ENCODE data around the gene PITPNM3. TPM values are rescaled to one million over a fixed set of nuclear protein-coding genes. Genes with fewer than 3 reads are reported as not detected.
A peak's percentile ranks its signal among the peaks of the same experiment; 100 is the strongest.

PITPNM3 gene
- total RNA-seq, 1 experiment from 2014 or later, result 0.71 TPM

DNA sequence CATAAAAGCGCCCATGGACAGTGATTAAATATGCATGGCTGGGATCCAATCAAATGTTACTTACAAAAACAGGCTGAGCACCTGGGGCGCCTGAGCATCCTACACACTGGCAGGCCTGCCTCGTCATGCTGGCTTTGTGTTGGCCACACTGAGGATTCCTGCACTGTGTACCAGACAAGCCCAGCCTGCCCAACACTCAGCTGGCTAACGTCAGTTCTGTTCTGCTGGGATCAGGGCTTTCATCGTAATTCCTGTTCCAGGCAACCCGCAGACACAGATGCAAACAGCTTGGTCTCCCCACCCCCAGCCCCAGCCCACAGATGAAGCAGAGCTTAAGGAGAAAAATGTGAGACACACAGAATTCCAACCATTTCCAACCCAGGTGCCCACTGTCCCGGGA is 81.4 kb downstream of the PITPNM3 start:
- H3K36me3 ChIP-seq (ENCODE audit: insufficient read depth, low read length, poor library complexity, severe bottlenecking), result no peaks in the 10 kb centered on the region
- no peak for DNase-seq (ENCODE audit: low spot score)
- H3K27me3 ChIP-seq (replicated peaks; ENCODE audit: insufficient read depth, low read depth, low read length, poor library complexity), result no peaks in the 10 kb centered on the region
- ChIA-PET POLR2A (ENCODE audit: low non-redundant PET) (no interaction called here), CTCF (interaction anchor here (0.5 kb wide), 1 partner anchor 738 kb away, joined by 11 read pairs; no protein-coding TSS in a partner anchor)
- peaks cover 30% of the 10 kb centered on the region for H3K4me1 ChIP-seq (ENCODE audit: insufficient read depth, low read length, poor library complexity, severe bottlenecking)
- H3K9me3 ChIP-seq (ENCODE audit: low read depth, low read length, poor library complexity, severe bottlenecking), result no peaks in the 10 kb centered on the region
- H3K27ac ChIP-seq (ENCODE audit: low read depth, low read length, poor library complexity, severe bottlenecking), result no peak overlapping the region
- BruUV-seq (replicated peaks), result no TSS peak
- no peak overlapping the region for H3K4me3 ChIP-seq (ENCODE audit: low read depth, low read length, poor library complexity, severe bottlenecking)
- intact Hi-C loops (cut with micrococcal nuclease; ENCODE audit: unreplicated experiment), result loop anchor here (10.0 kb wide), 1 partner anchor 170 kb away; the partner anchor contains the start of genes KIAA0753 and TXNDC17
- TF ChIP-seq, protein P1, sequence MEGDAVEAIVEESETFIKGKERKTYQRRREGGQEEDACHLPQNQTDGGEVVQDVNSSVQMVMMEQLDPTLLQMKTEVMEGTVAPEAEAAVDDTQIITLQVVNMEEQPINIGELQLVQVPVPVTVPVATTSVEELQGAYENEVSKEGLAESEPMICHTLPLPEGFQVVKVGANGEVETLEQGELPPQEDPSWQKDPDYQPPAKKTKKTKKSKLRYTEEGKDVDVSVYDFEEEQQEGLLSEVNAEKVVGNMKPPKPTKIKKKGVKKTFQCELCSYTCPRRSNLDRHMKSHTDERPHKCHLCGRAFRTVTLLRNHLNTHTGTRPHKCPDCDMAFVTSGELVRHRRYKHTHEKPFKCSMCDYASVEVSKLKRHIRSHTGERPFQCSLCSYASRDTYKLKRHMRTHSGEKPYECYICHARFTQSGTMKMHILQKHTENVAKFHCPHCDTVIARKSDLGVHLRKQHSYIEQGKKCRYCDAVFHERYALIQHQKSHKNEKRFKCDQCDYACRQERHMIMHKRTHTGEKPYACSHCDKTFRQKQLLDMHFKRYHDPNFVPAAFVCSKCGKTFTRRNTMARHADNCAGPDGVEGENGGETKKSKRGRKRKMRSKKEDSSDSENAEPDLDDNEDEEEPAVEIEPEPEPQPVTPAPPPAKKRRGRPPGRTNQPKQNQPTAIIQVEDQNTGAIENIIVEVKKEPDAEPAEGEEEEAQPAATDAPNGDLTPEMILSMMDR (conservative IDR thresholded peaks at IDR 0.05; ENCODE audit: low read depth, low read length), result no peak
- TF ChIP-seq EZH2 (IDR thresholded peaks at IDR 0.05; ENCODE audit: borderline replicate concordance, low read depth, low read length, poor library complexity, severe bottlenecking), result no peak

GRCh38 chr17:6474376-6474775 is 82.0 kb downstream of the PITPNM3 start:
- ChIA-PET CTCF (no interaction called here), POLR2A (ENCODE audit: low non-redundant PET) (no interaction called here)
- H3K9me3 ChIP-seq (ENCODE audit: low read depth, low read length, poor library complexity, severe bottlenecking), result no peaks in the 10 kb centered on the region
- intact Hi-C loops (cut with micrococcal nuclease; ENCODE audit: unreplicated experiment), result loop anchor here (10.0 kb wide), 1 partner anchor 170 kb away; the partner anchor contains the start of genes KIAA0753 and TXNDC17
- H3K27me3 ChIP-seq (replicated peaks; ENCODE audit: insufficient read depth, low read depth, low read length, poor library complexity), result no peaks in the 10 kb centered on the region
- no TSS peak for BruUV-seq (replicated peaks)
- H3K27ac ChIP-seq (ENCODE audit: low read depth, low read length, poor library complexity, severe bottlenecking), result no peak overlapping the region
- DNase-seq (ENCODE audit: low spot score), result no peak
- no peak overlapping the region for H3K4me3 ChIP-seq (ENCODE audit: low read depth, low read length, poor library complexity, severe bottlenecking)
- TF ChIP-seq, protein P1 (conservative IDR thresholded peaks at IDR 0.05; ENCODE audit: low read depth, low read length), result no peak
- TF ChIP-seq EZH2 (IDR thresholded peaks at IDR 0.05; ENCODE audit: borderline replicate concordance, low read depth, low read length, poor library complexity, severe bottlenecking), result no peak
- H3K4me1 ChIP-seq (ENCODE audit: insufficient read depth, low read length, poor library complexity, severe bottlenecking), result peaks cover 24% of the 10 kb centered on the region
- H3K36me3 ChIP-seq (ENCODE audit: insufficient read depth, low read length, poor library complexity, severe bottlenecking), result no peaks in the 10 kb centered on the region

GRCh38 chr17:6473128-6473767 is 83.1 kb downstream of the PITPNM3 start:
- no peaks in the 10 kb centered on the region for H3K9me3 ChIP-seq (ENCODE audit: low read depth, low read length, poor library complexity, severe bottlenecking)
- H3K27ac ChIP-seq (ENCODE audit: low read depth, low read length, poor library complexity, severe bottlenecking), result peak overlapping the region; percentile 41
- ChIA-PET POLR2A (ENCODE audit: low non-redundant PET) (no interaction called here), CTCF (interaction anchor here (0.5 to 1.3 kb wide), 6 partner anchors 12 to 1409 kb away, joined by 3 to 12 read pairs (median 4); partner anchors contain the start of gene KIAA0753)
- no TSS peak for BruUV-seq (replicated peaks)
- H3K27me3 ChIP-seq (replicated peaks; ENCODE audit: insufficient read depth, low read depth, low read length, poor library complexity), result no peaks in the 10 kb centered on the region
- no peak overlapping the region for H3K4me3 ChIP-seq (ENCODE audit: low read depth, low read length, poor library complexity, severe bottlenecking)
- no peak for TF ChIP-seq EZH2 (IDR thresholded peaks at IDR 0.05; ENCODE audit: borderline replicate concordance, low read depth, low read length, poor library complexity, severe bottlenecking)
- TF ChIP-seq, protein P1 (conservative IDR thresholded peaks at IDR 0.05; ENCODE audit: low read depth, low read length), result peak; percentile 97
- peak; percentile 71 for DNase-seq (ENCODE audit: low spot score)
- H3K36me3 ChIP-seq (ENCODE audit: insufficient read depth, low read length, poor library complexity, severe bottlenecking), result no peaks in the 10 kb centered on the region
- intact Hi-C loops (cut with micrococcal nuclease; ENCODE audit: unreplicated experiment), result loop anchor here (10.0 kb wide), 1 partner anchor 172 kb away; the partner anchor contains the start of genes KIAA0753 and TXNDC17
- peaks cover 23% of the 10 kb centered on the region for H3K4me1 ChIP-seq (ENCODE audit: insufficient read depth, low read length, poor library complexity, severe bottlenecking)

Measured in A673 (cell line).